Uterus (tissue), 4 donors: ENCODE measurements around the gene CALML6. TPM values are rescaled to one million over a fixed set of nuclear protein-coding genes. Genes with fewer than 3 reads are reported as not detected.

ENCODE experiments used
- DNase-seq, 2 donors: peaks; one replicate each; pipeline ENCODE4 v3.0.0-alpha.2; 2019 to 2020
- H3K27ac ChIP-seq, 2 donors: fragments of 200-600 bp; sonication (generic); 1 replicate in 1 of 2; 2 replicates in 1 of 2; pipeline ENCODE4 v1.5.1; 2016 to 2018
- H3K27me3 ChIP-seq, 2 donors: fragments of 200-600 bp; sonication (generic); one replicate each; pipeline ENCODE4 v1.5.1; 2018 to 2019; ENCODE audit warnings: control low read depth in 1 of 2
- H3K36me3 ChIP-seq, 2 donors: fragments of 200-600 bp; sonication (generic); one replicate each; pipeline ENCODE4 v1.5.1; 2019; ENCODE audit warnings: control low read depth in 1 of 2
- H3K4me1 ChIP-seq, 2 donors: fragments of 200-600 bp; sonication (generic); one replicate each; pipeline ENCODE4 v1.5.1; 2018 to 2019; ENCODE audit warnings: control low read depth in 1 of 2
- H3K4me3 ChIP-seq, 2 donors: fragments of 200-600 bp; sonication (generic); 1 replicate in 1 of 2; 2 replicates in 1 of 2; pipeline ENCODE4 v1.5.1; 2018 to 2019; ENCODE audit warnings: mild to moderate bottlenecking in 1 of 2
- H3K9me3 ChIP-seq, 2 donors: fragments of 200-600 bp; sonication (generic); one replicate each; pipeline ENCODE4 v1.5.1; 2019; ENCODE audit warnings: control low read depth in 1 of 2
- POLR2A ChIP-seq, 2 donors: fragments of 450-650 bp; IDR thresholded peaks; one replicate each; pipeline ENCODE4 v1.6.1; 2016; ENCODE audit warnings: antibody characterized with exemption in 2 of 2, mild to moderate bottlenecking in 1 of 2, moderate library complexity in 1 of 2
- intact Hi-C: fragments of 100-400 bp; cut with DNase I; formaldehyde crosslinking; loops from one replicate; pipeline ENCODE4 v1.15.1; 2023; ENCODE audit warnings: low total_unique reads
- total RNA-seq, 4 donors: library from RNA; depleted of rRNA in 3 of 4; stranded (reverse); fragments of >200 nt in 3 of 4; gene quantifications; one replicate each; pipeline versions ENCODE4 v1.1.0 to v1.2.4, GENCODE V29; 2014 to 2023
- TF ChIP-seq, protein P1 (sequence below), 4 experiments: fragments of 200-600 bp in 2 of 4; fragments of 450-650 bp in 2 of 4; sonication (generic) in 2 of 4; IDR thresholded peaks; one replicate each; pipeline ENCODE4 v1.5.1; 2016 to 2019; ENCODE audit warnings: antibody characterized with exemption in 4 of 4, mild to moderate bottlenecking in 2 of 4, moderate library complexity in 1 of 4
- donor health status: DM: yes; HTN: yes; CAD: no.

Gene CALML6, protein sequence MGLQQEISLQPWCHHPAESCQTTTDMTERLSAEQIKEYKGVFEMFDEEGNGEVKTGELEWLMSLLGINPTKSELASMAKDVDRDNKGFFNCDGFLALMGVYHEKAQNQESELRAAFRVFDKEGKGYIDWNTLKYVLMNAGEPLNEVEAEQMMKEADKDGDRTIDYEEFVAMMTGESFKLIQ
- under 1 TPM in 1 of 4 donors, not detected in 3; 0.58 TPM for total RNA-seq

DNA sequence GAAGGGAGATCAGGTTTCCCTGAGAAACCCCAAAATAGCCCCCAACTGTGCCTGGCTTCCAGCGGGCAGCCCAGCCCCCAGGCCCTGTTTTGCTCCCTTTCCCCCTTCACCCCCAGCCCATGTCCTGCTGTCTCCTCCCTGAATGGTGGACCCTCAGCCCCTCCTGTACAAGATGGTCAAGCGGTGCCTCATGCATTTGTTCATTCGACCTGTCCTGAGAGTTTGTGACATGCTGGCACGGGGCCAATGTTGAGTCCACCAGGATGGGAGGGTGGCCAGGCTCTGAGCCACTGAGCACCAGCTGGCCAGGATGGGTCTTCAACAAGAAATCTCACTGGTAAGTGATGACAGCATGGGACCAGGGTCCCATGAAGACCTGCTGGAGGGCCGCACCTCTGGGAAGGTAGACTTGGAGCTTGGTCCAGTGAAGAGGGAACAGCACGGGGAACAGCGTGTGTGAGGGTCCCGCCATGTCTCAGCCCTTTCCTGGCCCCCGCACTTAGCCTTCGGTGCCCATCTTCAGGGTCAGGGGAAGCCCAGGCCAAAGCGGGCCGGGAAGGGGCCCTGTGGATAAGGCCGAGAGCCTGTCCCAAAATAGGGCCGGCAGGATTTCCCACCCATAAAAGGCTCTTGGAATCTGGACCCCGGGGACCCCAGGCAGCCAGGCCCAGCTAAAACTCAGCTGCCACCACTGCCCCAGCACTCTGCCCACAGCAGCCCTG is at the start of gene CALML6:
CALML6 (plus strand) TSS at position 290 of the 722 bp plus-strand sequence; CDS start at position 311, 21 bp downstream.
- intact Hi-C loops, result no loop called here
- Histone ChIP-seq H3K27ac (no peak within 1 kb of the TSS), H3K36me3 (no peaks in the 10 kb centered on the region), H3K4me3 (no peak within 1 kb of the TSS), H3K4me1 (peaks cover 0 to 14% of the 10 kb centered on the region in 2 donors), H3K9me3 (no peaks in the 10 kb centered on the region), H3K27me3 (no peaks in the 10 kb centered on the region)
- TF ChIP-seq, protein P1, sequence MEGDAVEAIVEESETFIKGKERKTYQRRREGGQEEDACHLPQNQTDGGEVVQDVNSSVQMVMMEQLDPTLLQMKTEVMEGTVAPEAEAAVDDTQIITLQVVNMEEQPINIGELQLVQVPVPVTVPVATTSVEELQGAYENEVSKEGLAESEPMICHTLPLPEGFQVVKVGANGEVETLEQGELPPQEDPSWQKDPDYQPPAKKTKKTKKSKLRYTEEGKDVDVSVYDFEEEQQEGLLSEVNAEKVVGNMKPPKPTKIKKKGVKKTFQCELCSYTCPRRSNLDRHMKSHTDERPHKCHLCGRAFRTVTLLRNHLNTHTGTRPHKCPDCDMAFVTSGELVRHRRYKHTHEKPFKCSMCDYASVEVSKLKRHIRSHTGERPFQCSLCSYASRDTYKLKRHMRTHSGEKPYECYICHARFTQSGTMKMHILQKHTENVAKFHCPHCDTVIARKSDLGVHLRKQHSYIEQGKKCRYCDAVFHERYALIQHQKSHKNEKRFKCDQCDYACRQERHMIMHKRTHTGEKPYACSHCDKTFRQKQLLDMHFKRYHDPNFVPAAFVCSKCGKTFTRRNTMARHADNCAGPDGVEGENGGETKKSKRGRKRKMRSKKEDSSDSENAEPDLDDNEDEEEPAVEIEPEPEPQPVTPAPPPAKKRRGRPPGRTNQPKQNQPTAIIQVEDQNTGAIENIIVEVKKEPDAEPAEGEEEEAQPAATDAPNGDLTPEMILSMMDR (IDR thresholded peaks at IDR 0.05), result no peak
- TF ChIP-seq POLR2A (IDR thresholded peaks at IDR 0.05), result no peak
- DNase-seq, result no peak

DNA sequence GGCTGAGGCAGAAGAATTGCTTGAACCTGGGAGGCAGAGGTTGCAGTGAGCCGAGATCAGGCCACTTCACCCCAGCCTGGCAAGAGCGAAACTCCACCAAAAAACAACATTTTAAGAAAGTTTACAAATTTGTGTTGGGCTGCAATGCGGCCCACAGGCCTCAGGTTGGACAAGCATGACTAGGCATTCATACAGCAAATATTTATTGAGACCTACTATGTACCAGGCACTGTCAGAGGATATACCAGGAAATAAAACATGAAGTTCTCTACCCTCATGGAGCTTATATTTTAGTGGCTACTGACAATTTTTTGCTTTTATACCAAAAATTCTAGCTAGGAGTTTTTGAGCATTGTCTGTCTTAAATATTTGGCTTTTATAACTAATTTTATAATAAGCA is 47.9 kb upstream of the CALML6 start:
- TF ChIP-seq POLR2A (IDR thresholded peaks at IDR 0.05), result no peak
- TF ChIP-seq, protein P1 (IDR thresholded peaks at IDR 0.05), result no peak
- Histone ChIP-seq H3K4me1 (no peaks in the 10 kb centered on the region), H3K9me3 (no peaks in the 10 kb centered on the region), H3K27me3 (no peaks in the 10 kb centered on the region), H3K36me3 (no peaks in the 10 kb centered on the region), H3K4me3 (no peak overlapping the region), H3K27ac (no peak overlapping the region)
- intact Hi-C loops, result no loop called here
- DNase-seq, result no peak

DNA sequence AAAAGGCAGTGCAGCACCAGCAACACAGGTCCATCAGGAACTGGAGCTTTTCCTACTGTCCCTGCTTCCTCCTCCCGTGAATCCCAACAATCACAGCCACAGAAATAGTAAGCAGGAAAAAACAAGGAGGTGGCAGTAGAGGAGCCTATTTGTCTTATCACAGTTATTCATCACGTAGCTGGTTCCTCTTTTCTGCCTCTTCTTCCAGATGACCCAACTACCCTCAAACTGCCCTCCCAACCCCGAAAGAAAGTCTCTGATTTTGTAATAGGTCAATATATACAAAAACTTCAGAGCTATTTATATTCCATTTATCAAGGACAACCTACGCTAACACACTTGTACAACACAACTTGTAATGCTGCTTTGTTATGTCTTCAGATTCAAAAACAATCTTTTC is 45.6 kb upstream of the CALML6 start:
- DNase-seq, result no peak
- no peaks in the 10 kb centered on the region for H3K9me3 ChIP-seq
- H3K4me1 ChIP-seq, result peaks cover 0 to 11% of the 10 kb centered on the region in 2 donors
- intact Hi-C loops, result no loop called here
- TF ChIP-seq, protein P1 (IDR thresholded peaks at IDR 0.05), result no peak
- no peak for TF ChIP-seq POLR2A (IDR thresholded peaks at IDR 0.05)
- H3K36me3 ChIP-seq, result no peaks in the 10 kb centered on the region
- H3K27me3 ChIP-seq, result no peaks in the 10 kb centered on the region
- no peak overlapping the region for H3K4me3 ChIP-seq
- H3K27ac ChIP-seq, result no peak overlapping the region

DNA sequence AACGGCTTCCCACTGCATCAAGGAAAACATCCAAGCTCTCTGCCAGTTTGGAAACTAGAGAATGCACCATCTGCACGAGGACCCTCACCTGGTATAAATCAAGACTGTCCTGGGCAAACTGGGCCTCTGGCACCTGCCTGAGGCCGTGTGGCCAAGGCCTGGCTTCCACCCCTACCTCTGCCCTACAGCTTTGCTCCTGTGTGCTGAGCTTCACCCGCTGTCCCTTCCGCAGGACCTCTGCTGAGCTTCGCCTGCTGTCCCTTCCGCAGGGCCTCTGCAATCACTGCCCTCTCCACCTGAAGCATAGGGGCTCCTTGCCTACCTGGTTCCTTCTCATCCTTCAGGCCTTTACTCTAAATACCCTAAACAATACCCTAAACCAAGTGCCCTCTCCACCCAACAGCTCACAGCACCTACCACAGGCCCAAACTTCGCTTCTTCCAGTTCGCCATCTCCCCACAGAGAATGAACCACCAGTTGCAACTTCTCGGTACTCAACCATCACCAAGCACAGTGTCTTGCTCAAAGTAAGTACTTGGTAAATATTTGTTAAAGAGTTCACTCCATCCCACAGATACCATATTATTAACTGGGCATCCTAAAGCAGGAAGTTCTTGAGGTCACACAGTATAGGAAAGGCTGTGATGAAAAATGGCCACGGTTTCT is 42.6 kb upstream of the CALML6 start:
- Histone ChIP-seq H3K27ac (no peak overlapping the region), H3K4me3 (no peak overlapping the region), H3K9me3 (no peaks in the 10 kb centered on the region), H3K36me3 (no peaks in the 10 kb centered on the region), H3K4me1 (peaks cover 0 to 11% of the 10 kb centered on the region in 2 donors), H3K27me3 (no peaks in the 10 kb centered on the region)
- intact Hi-C loops, result no loop called here
- DNase-seq, result no peak
- TF ChIP-seq POLR2A (IDR thresholded peaks at IDR 0.05), result no peak
- TF ChIP-seq, protein P1 (IDR thresholded peaks at IDR 0.05), result no peak

DNA sequence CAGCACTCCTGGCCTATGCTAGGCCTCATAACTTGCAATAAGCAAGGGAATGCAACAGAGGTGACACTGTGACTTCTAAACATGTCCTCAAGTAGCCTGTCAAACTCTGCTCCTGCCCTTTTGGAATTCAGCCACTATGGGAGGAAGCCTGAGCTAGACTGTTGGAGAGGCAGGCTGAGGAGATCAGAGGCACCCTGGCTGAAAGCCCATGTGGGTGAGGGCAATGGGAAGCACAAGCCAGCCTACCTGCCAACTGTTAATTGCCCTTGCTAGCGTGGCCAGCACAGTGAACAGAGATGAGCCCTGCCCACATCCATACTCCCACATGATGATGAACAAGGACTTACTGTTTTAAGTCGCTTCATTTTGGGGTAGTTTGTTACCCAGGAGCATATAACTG is 41.9 kb upstream of the CALML6 start:
- Histone ChIP-seq H3K36me3 (no peaks in the 10 kb centered on the region), H3K9me3 (no peaks in the 10 kb centered on the region), H3K27ac (no peak overlapping the region), H3K4me3 (no peak overlapping the region), H3K27me3 (no peaks in the 10 kb centered on the region), H3K4me1 (peaks cover 0 to 11% of the 10 kb centered on the region in 2 donors)
- TF ChIP-seq, protein P1 (IDR thresholded peaks at IDR 0.05), result no peak
- no peak for TF ChIP-seq POLR2A (IDR thresholded peaks at IDR 0.05)
- no peak for DNase-seq
- intact Hi-C loops, result no loop called here
